Measurements from ENCODE around the gene SATB2.
A peak's percentile ranks its signal among the peaks of the same experiment; 100 is the strongest.

SATB2 gene

GRCh38 chr2:199395311-199395710, 62.4 kb downstream of the SATB2 start:
- no peak for DNase-seq

- no peak for DNase-seq
Observed at GRCh38 chr2:199392363-199392762, 65.4 kb downstream of the SATB2 start.

GRCh38 chr2:199388728-199389268, 68.9 kb downstream of the SATB2 start:
- no peak for DNase-seq

GRCh38 chr2:199384043-199384442, 73.7 kb downstream of the SATB2 start:
- DNase-seq: no peak

- no peak for DNase-seq
Observed at GRCh38 chr2:199383021-199383420, 74.7 kb downstream of the SATB2 start.

- DNase-seq: no peak
Observed at GRCh38 chr2:199382091-199382490, 75.6 kb downstream of the SATB2 start.

- DNase-seq: no peak
Observed at GRCh38 chr2:199381531-199381930, 76.2 kb downstream of the SATB2 start.

- no peak for DNase-seq
Observed at GRCh38 chr2:199378948-199379650, 78.6 kb downstream of the SATB2 start.

GRCh38 chr2:199370150-199370780, 87.5 kb downstream of the SATB2 start:
- DNase-seq: no peak

- DNase-seq: no peak
Observed at GRCh38 chr2:199366406-199366805, 91.3 kb downstream of the SATB2 start.

GRCh38 chr2:199364153-199364552, 93.6 kb downstream of the SATB2 start:
- peak; percentile 35 for DNase-seq

- DNase-seq: no peak
Observed at GRCh38 chr2:199356412-199356811, 101.3 kb downstream of the SATB2 start.

- no peak for DNase-seq
Observed at GRCh38 chr2:199348871-199349270, 108.9 kb downstream of the SATB2 start.

- DNase-seq: no peak
Observed at GRCh38 chr2:199344012-199344411, 113.7 kb downstream of the SATB2 start.

GRCh38 chr2:199342334-199342733, 115.4 kb downstream of the SATB2 start:
- DNase-seq: no peak

GRCh38 chr2:199341123-199341522, 116.6 kb downstream of the SATB2 start:
- DNase-seq: no peak

GRCh38 chr2:199339891-199340605, 117.7 kb downstream of the SATB2 start:
- DNase-seq: no peak

- DNase-seq: no peak
Observed at GRCh38 chr2:199336546-199336945, 121.2 kb downstream of the SATB2 start.

GRCh38 chr2:199335502-199335901, 122.2 kb downstream of the SATB2 start:
- DNase-seq: no peak

GRCh38 chr2:199329466-199329865, 128.3 kb downstream of the SATB2 start:
- no peak for DNase-seq

GRCh38 chr2:199329031-199329430, 128.7 kb downstream of the SATB2 start:
- DNase-seq: no peak

- DNase-seq: no peak
Observed at GRCh38 chr2:199325881-199326280, 131.9 kb downstream of the SATB2 start.

- DNase-seq: no peak
Observed at GRCh38 chr2:199322151-199322550, 135.6 kb downstream of the SATB2 start.

- DNase-seq: no peak
Observed at GRCh38 chr2:199317646-199318045, 140.1 kb downstream of the SATB2 start.
